Tibial artery (tissue), 4 donors: ENCODE data around the gene FNBP1.

Experiments used
- DNase-seq, 2 donors: peaks; one replicate each; pipeline ENCODE4 v3.0.0-alpha.2; 2019
- H3K27ac ChIP-seq, 2 donors: fragments of 200-600 bp; sonication (generic) in 1 of 2; 1 replicate in 1 of 2; 2 replicates in 1 of 2; pipeline ENCODE4 v1.5.1; 2018 to 2019; ENCODE audit warnings: mild to moderate bottlenecking in 1 of 2
- H3K27me3 ChIP-seq, 2 donors: fragments of 200-600 bp; sonication (generic) in 1 of 2; one replicate each; pipeline versions ENCODE4 v1.5.1 to v1.6.0; 2016 to 2019
- H3K36me3 ChIP-seq, 3 donors: fragments of 200-600 bp; sonication (generic) in 2 of 3; one replicate each; pipeline ENCODE4 v1.5.1; 2016 to 2019; ENCODE audit warnings: mild to moderate bottlenecking in 2 of 3
- H3K4me1 ChIP-seq, 4 donors: fragments of 200-600 bp; sonication (generic) in 2 of 4; 1 replicate in 3 of 4; 2 replicates in 1 of 4; pipeline ENCODE4 v1.5.1; 2016 to 2019
- H3K4me3 ChIP-seq, 2 donors: fragments of 200-600 bp; sonication (generic) in 1 of 2; 1 replicate in 1 of 2; 2 replicates in 1 of 2; pipeline ENCODE4 v1.5.1; 2018 to 2019; ENCODE audit warnings: mild to moderate bottlenecking in 2 of 2
- H3K9me3 ChIP-seq, 3 donors: fragments of 200-600 bp; sonication (generic) in 1 of 3; one replicate each; pipeline ENCODE4 v1.5.1; 2016 to 2019
- CTCF ChIP-seq, 2 experiments: fragments of 200-600 bp in 1 of 2; fragments of 450-650 bp in 1 of 2; IDR thresholded peaks; one replicate each; pipeline ENCODE4 v1.5.1; 2017 to 2019; ENCODE audit warnings: antibody characterized with exemption in 2 of 2, mild to moderate bottlenecking in 1 of 2, moderate library complexity in 1 of 2
- intact Hi-C: fragments of 100-400 bp; cut with DNase I; formaldehyde crosslinking; loops from one replicate; pipeline ENCODE4 v1.15.0; 2023; ENCODE audit warnings: low total_unique reads

Gene FNBP1

GRCh38 chr9:130030651-130031127, 12.3 kb downstream of the FNBP1 start:
- Histone ChIP-seq H3K36me3 (no peaks in the 10 kb centered on the region), H3K9me3 (no peaks in the 10 kb centered on the region), H3K4me3 (no peak overlapping the region), H3K4me1 (peaks cover 0 to 72% (median 21%) of the 10 kb centered on the region in 4 donors), H3K27ac (no peak overlapping the region), H3K27me3 (no peaks in the 10 kb centered on the region)
- no peak for DNase-seq
- intact Hi-C loops = no loop called here
- TF ChIP-seq CTCF (IDR thresholded peaks at IDR 0.05) = no peak

GRCh38 chr9:130029223-130029973, 13.6 kb downstream of the FNBP1 start:
- Histone ChIP-seq H3K4me1 (peaks cover 0 to 69% (median 22%) of the 10 kb centered on the region in 4 donors), H3K27me3 (no peaks in the 10 kb centered on the region), H3K9me3 (no peaks in the 10 kb centered on the region), H3K36me3 (no peaks in the 10 kb centered on the region), H3K4me3 (no peak overlapping the region), H3K27ac (no peak overlapping the region)
- no peak for DNase-seq
- intact Hi-C loops = loop anchor here (10.0 kb wide), 1 partner anchor 85 kb away; no protein-coding TSS in a partner anchor
- TF ChIP-seq CTCF (IDR thresholded peaks at IDR 0.05) = no peak

GRCh38 chr9:130028493-130029222, 14.3 kb downstream of the FNBP1 start:
- Histone ChIP-seq H3K36me3 (no peaks in the 10 kb centered on the region), H3K27me3 (no peaks in the 10 kb centered on the region), H3K4me1 (peaks cover 0 to 69% (median 27%) of the 10 kb centered on the region in 4 donors), H3K9me3 (no peaks in the 10 kb centered on the region), H3K27ac (no peak overlapping the region), H3K4me3 (no peak overlapping the region)
- DNase-seq = no peak
- TF ChIP-seq CTCF (IDR thresholded peaks at IDR 0.05) = no peak
- intact Hi-C loops = loop anchor here (10.0 kb wide), 1 partner anchor 84 kb away; no protein-coding TSS in a partner anchor

GRCh38 chr9:130027533-130028365, 15.2 kb downstream of the FNBP1 start:
- Histone ChIP-seq H3K9me3 (no peaks in the 10 kb centered on the region), H3K36me3 (no peaks in the 10 kb centered on the region), H3K27ac (no peak overlapping the region), H3K27me3 (no peaks in the 10 kb centered on the region), H3K4me3 (no peak overlapping the region), H3K4me1 (peaks cover 0 to 69% (median 35%) of the 10 kb centered on the region in 4 donors)
- no peak for DNase-seq
- no peak for TF ChIP-seq CTCF (IDR thresholded peaks at IDR 0.05)
- intact Hi-C loops = loop anchor here (10.0 kb wide), 1 partner anchor 83 kb away; no protein-coding TSS in a partner anchor
